Smooth muscle cell (in vitro differentiated cells): ENCODE results near the gene DRAXIN. TPM values are rescaled to one million over a fixed set of nuclear protein-coding genes. Genes with fewer than 3 reads are reported as not detected.

Experiments
- DNase-seq: peaks from one replicate; lab custom pipeline; 2025; ENCODE audit not compliant: unreplicated experiment; lab: John Stamatoyannopoulos, UW
- H2AFZ ChIP-seq: fragments of 200-600 bp; sonication (generic); 2 replicates; pipeline ENCODE4 v1.6.0; 2016; ENCODE audit warnings: antibody characterized with exemption, low read depth, mild to moderate bottlenecking
- H3F3A ChIP-seq: fragments of 200-600 bp; sonication (generic); 2 replicates; pipeline ENCODE4 v1.6.0; 2017; ENCODE audit warnings: antibody characterized with exemption, low read depth
- H3K27ac ChIP-seq: fragments of 200-600 bp; sonication (generic); 2 replicates; pipeline ENCODE4 v1.5.1; 2016; ENCODE audit warnings: low read depth, mild to moderate bottlenecking
- H3K27me3 ChIP-seq: fragments of 200-600 bp; sonication (generic); 2 replicates; pipeline ENCODE4 v1.6.1; 2016; ENCODE audit warnings: low read depth, mild to moderate bottlenecking
- H3K36me3 ChIP-seq: fragments of 200-600 bp; sonication (generic); 2 replicates; pipeline ENCODE4 v1.5.1; 2016; ENCODE audit warnings: low read depth
- H3K4me1 ChIP-seq: fragments of 200-600 bp; sonication (generic); 2 replicates; pipeline ENCODE4 v1.5.1; 2016; ENCODE audit warnings: low read depth
- H3K4me2 ChIP-seq: fragments of 200-600 bp; sonication (generic); 2 replicates; pipeline ENCODE4 v1.6.0; 2016; ENCODE audit warnings: mild to moderate bottlenecking
- H3K4me3 ChIP-seq: fragments of 200-600 bp; sonication (generic); 2 replicates; pipeline ENCODE4 v1.5.1; 2016; ENCODE audit warnings: mild to moderate bottlenecking
- H3K79me2 ChIP-seq: fragments of 200-600 bp; sonication (generic); 2 replicates; pipeline ENCODE4 v1.6.0; 2016; ENCODE audit warnings: low read depth, mild to moderate bottlenecking
- H3K9ac ChIP-seq: fragments of 200-600 bp; sonication (generic); 2 replicates; pipeline ENCODE4 v1.6.0; 2016; ENCODE audit warnings: low read depth
- H3K9me3 ChIP-seq: fragments of 200-600 bp; sonication (generic); replicated peaks from 2 replicates; pipeline ENCODE4 v1.5.1; 2016; ENCODE audit warnings: low read depth
- H4K20me1 ChIP-seq: fragments of 200-600 bp; sonication (generic); 2 replicates; pipeline ENCODE4 v1.6.0; 2016; ENCODE audit warnings: low read depth
- CTCF ChIP-seq: fragments of 200-600 bp; sonication (generic); IDR thresholded peaks from 2 replicates; pipeline ENCODE4 v1.5.1; 2017; ENCODE audit warnings: borderline replicate concordance, mild to moderate bottlenecking, antibody characterized with exemption; ENCODE audit not compliant: insufficient read depth, poor library complexity, severe bottlenecking
- WGBS: methylation state at CpG from one replicate; pipeline ENCODE4 v1.1.7; 2016; ENCODE audit warnings: low lambda C conversion rate; 5-methylcytosine and 5-hydroxymethylcytosine counted together
- polyA plus RNA-seq: library from polyadenylated mRNA; unstranded; fragments of >200 nt; fragmentation: Nextera tagmentation; extraction: Ambion mirVana; gene quantifications from 2 replicates; pipeline ENCODE4 v1.2.1, GENCODE V29; 2016
- total RNA-seq: library from RNA; depleted of rRNA; stranded (reverse); fragments of >200 nt; gene quantifications from 2 replicates; pipeline ENCODE4 v1.2.3, GENCODE V29; 2014

Gene DRAXIN
- total and polyA plus RNA-seq, 2 experiments from 2014 or later: 0.09 to 0.15 TPM

GRCh38 chr1:11738783-11739182, 47.3 kb downstream of the DRAXIN start:
- no peak for DNase-seq
- H2AFZ ChIP-seq: no peak overlapping the region
- no peaks in the 10 kb centered on the region for H3K27me3 ChIP-seq
- peaks cover 4% of the 10 kb centered on the region for H3F3A ChIP-seq
- no peaks in the 10 kb centered on the region for H3K79me2 ChIP-seq
- 95% methylated on average over 6 of the region's 6 CpGs for WGBS
- H3K4me2 ChIP-seq: no peak overlapping the region
- peaks cover 9% of the 10 kb centered on the region for H3K4me1 ChIP-seq
- no peak for TF ChIP-seq CTCF
- H3K9me3 ChIP-seq: no peaks in the 10 kb centered on the region
- no peak overlapping the region for H3K4me3 ChIP-seq
- no peaks in the 10 kb centered on the region for H3K36me3 ChIP-seq
- H4K20me1 ChIP-seq: peaks cover 26% of the 10 kb centered on the region
- H3K27ac ChIP-seq: no peak overlapping the region
- no peak overlapping the region for H3K9ac ChIP-seq

- no peaks in the 10 kb centered on the region for H3K27me3 ChIP-seq
- H3K79me2 ChIP-seq: no peaks in the 10 kb centered on the region
- H3K9me3 ChIP-seq: no peaks in the 10 kb centered on the region
- no peak for TF ChIP-seq CTCF
- 79% methylated on average over 14 of the region's 15 CpGs for WGBS
- no peak overlapping the region for H3K4me2 ChIP-seq
- no peaks in the 10 kb centered on the region for H3K36me3 ChIP-seq
- no peak for DNase-seq
- H2AFZ ChIP-seq: no peak overlapping the region
- H3K4me1 ChIP-seq: peaks cover 7% of the 10 kb centered on the region
- H3K27ac ChIP-seq: no peak overlapping the region
- no peak overlapping the region for H3K4me3 ChIP-seq
- peaks cover 2% of the 10 kb centered on the region for H3F3A ChIP-seq
- H3K9ac ChIP-seq: no peak overlapping the region
- H4K20me1 ChIP-seq: peaks cover 29% of the 10 kb centered on the region
These were observed 49.0 kb downstream of the DRAXIN start for GRCh38 chr1:11740258-11741192.

- WGBS: 95% methylated on average over 4 of the region's 4 CpGs
- H3K27ac ChIP-seq: no peak overlapping the region
- H3K9ac ChIP-seq: no peak overlapping the region
- H3K4me3 ChIP-seq: no peak overlapping the region
- no peaks in the 10 kb centered on the region for H3K36me3 ChIP-seq
- H3K9me3 ChIP-seq: no peaks in the 10 kb centered on the region
- no peaks in the 10 kb centered on the region for H3K27me3 ChIP-seq
- no peak for TF ChIP-seq CTCF
- H4K20me1 ChIP-seq: peaks cover 31% of the 10 kb centered on the region
- H3K4me2 ChIP-seq: no peak overlapping the region
- H2AFZ ChIP-seq: no peak overlapping the region
- no peaks in the 10 kb centered on the region for H3K79me2 ChIP-seq
- peaks cover 5% of the 10 kb centered on the region for H3K4me1 ChIP-seq
- no peak for DNase-seq
- H3F3A ChIP-seq: no peaks in the 10 kb centered on the region
These were observed 50.0 kb downstream of the DRAXIN start for GRCh38 chr1:11741482-11741881.
